Ishikawa (cell line): Measurements from ENCODE around the gene ORC5.

Experiments
- CEBPB ChIP-seq: IDR thresholded peaks from 2 replicates; pipeline ENCODE4 v1.6.1; 2012
- EGR1 ChIP-seq: IDR thresholded peaks from 2 replicates; pipeline ENCODE4 v1.6.1; 2012
- EP300 ChIP-seq: IDR thresholded peaks from 2 replicates; pipeline ENCODE4 v1.6.1; 2012; ENCODE audit warnings: borderline replicate concordance
- REST ChIP-seq: IDR thresholded peaks from 2 replicates; pipeline ENCODE4 v1.6.1; 2012; ENCODE audit warnings: low read depth, mild to moderate bottlenecking
- TAF1 ChIP-seq: IDR thresholded peaks from 2 replicates; pipeline ENCODE4 v1.6.1; 2012; ENCODE audit warnings: low read depth, mild to moderate bottlenecking
- TCF12 ChIP-seq: IDR thresholded peaks from 2 replicates; pipeline ENCODE4 v1.6.1; 2012; ENCODE audit warnings: low read depth
- ZBTB7A ChIP-seq: IDR thresholded peaks from 2 replicates; pipeline ENCODE4 v1.6.1; 2012; ENCODE audit warnings: low read depth
- TF ChIP-seq, protein P1 (sequence below): IDR thresholded peaks from 2 replicates; pipeline ENCODE4 v1.6.1; 2012

DNA sequence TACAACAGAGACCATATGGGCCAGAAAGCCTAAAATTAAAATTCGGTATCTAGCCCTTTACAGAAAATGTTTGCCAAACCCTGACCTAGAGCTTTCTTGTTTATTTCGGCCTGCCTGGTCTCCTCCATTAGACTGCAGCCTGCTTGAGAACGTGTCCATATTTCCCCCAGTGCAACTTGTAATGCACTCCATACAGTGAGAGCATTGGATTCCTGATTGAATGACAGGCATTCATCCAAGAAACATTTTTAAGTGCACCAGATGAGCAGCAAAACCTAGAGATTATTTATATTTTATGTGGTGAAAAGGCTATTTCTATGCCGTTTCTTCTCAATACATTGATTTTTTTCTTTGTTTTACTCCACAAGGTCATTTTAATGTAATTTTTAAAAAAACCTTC is 47.4 kb upstream of the ORC5 start:
- TF ChIP-seq REST, result no peak
- TF ChIP-seq CEBPB, result no peak
- TF ChIP-seq TCF12, result no peak
- TF ChIP-seq, protein P1, sequence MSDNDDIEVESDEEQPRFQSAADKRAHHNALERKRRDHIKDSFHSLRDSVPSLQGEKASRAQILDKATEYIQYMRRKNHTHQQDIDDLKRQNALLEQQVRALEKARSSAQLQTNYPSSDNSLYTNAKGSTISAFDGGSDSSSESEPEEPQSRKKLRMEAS, result no peak
- TF ChIP-seq EP300, result no peak
- TF ChIP-seq EGR1, result no peak
- TF ChIP-seq TAF1, result no peak
- no peak for TF ChIP-seq ZBTB7A
